Nephron (organoid): ENCODE measurements around the gene ADGRL1.

Experiments
- H3K27ac Mint-ChIP-seq, 3 experiments: 2 replicates each; pipeline ENCODE4 v1.8.0; 2020; ENCODE audit warnings: mixed read lengths in 3 of 3, mild to moderate bottlenecking in 2 of 3, moderate library complexity in 1 of 3
- H3K27me3 Mint-ChIP-seq: 2 replicates; pipeline ENCODE4 v1.8.0; 2021; ENCODE audit warnings: low read depth, mild to moderate bottlenecking, moderate library complexity, mixed read lengths
- H3K36me3 Mint-ChIP-seq: 2 replicates; pipeline ENCODE4 v1.8.0; 2020; ENCODE audit warnings: low read depth, mixed read lengths
- H3K4me1 Mint-ChIP-seq: 2 replicates; pipeline ENCODE4 v1.8.0; 2020; ENCODE audit warnings: mixed read lengths
- H3K4me3 Mint-ChIP-seq, 3 experiments: 2 replicates each; pipeline ENCODE4 v1.8.0; 2020; ENCODE audit warnings: mild to moderate bottlenecking in 3 of 3, mixed read lengths in 3 of 3, moderate library complexity in 2 of 3
- H3K9me3 Mint-ChIP-seq: 2 replicates; pipeline ENCODE4 v1.8.0; 2020; ENCODE audit warnings: mixed read lengths
- CTCF ChIP-seq, 3 experiments: fragments of 200-600 bp; sonication (generic); IDR thresholded peaks; one replicate each; pipeline ENCODE4 v1.5.0; 2021; ENCODE audit warnings: antibody characterized with exemption in 3 of 3; ENCODE audit not compliant: unreplicated experiment in 3 of 3

ADGRL1 gene

GRCh38 chr19:14119644-14120496 is 86.1 kb downstream of the ADGRL1 start:
- Mint-ChIP-seq H3K4me1 (peaks cover 42% of the 10 kb centered on the region), H3K27me3 (no peaks in the 10 kb centered on the region)
- TF ChIP-seq CTCF (IDR thresholded peaks at IDR 0.05; ENCODE audit: unreplicated experiment in 3 of 3): no peak

GRCh38 chr19:14119146-14119545 is 86.8 kb downstream of the ADGRL1 start:
- TF ChIP-seq CTCF (IDR thresholded peaks at IDR 0.05; ENCODE audit: unreplicated experiment in 3 of 3): no peak
- Mint-ChIP-seq H3K36me3 (peaks cover 4% of the 10 kb centered on the region), H3K27me3 (no peaks in the 10 kb centered on the region), H3K4me1 (peaks cover 46% of the 10 kb centered on the region), H3K27ac (peak overlapping the region; percentile 99 to 100 (median 99)), H3K4me3 (peak overlapping the region; percentile 94 to 96 (median 96)), H3K9me3 (no peaks in the 10 kb centered on the region)

More at GRCh38 chr19:14119644-14120496, 86.1 kb downstream of the ADGRL1 start:
- H3K36me3 Mint-ChIP-seq: peaks cover 4% of the 10 kb centered on the region
- H3K27ac Mint-ChIP-seq: peak overlapping the region; percentile 99 to 100 (median 99)
- H3K4me3 Mint-ChIP-seq: peak overlapping the region; percentile 43 to 60 (median 48)
- H3K9me3 Mint-ChIP-seq: no peaks in the 10 kb centered on the region

GRCh38 chr19:14118165-14119051 is 87.6 kb downstream of the ADGRL1 start:
- Mint-ChIP-seq H3K27ac (peak overlapping the region; percentile 99 to 100 (median 99)), H3K27me3 (no peaks in the 10 kb centered on the region), H3K9me3 (no peaks in the 10 kb centered on the region), H3K4me3 (peak overlapping the region; percentile 94 to 96 (median 96)), H3K4me1 (peaks cover 52% of the 10 kb centered on the region), H3K36me3 (peaks cover 4% of the 10 kb centered on the region)
- no peak for TF ChIP-seq CTCF (IDR thresholded peaks at IDR 0.05; ENCODE audit: unreplicated experiment in 3 of 3)

GRCh38 chr19:14117668-14118164 is 88.3 kb downstream of the ADGRL1 start, which contains the start of gene PRKACA:
TSS of gene PRKACA (minus strand) at chr19:14117762. CDS start at chr19:14117547, 215 bp downstream.
- H3K4me1 Mint-ChIP-seq: peaks cover 53% of the 10 kb centered on the region
- no peak for TF ChIP-seq CTCF (IDR thresholded peaks at IDR 0.05; ENCODE audit: unreplicated experiment in 3 of 3)
- H3K9me3 Mint-ChIP-seq: no peaks in the 10 kb centered on the region
- no peaks in the 10 kb centered on the region for H3K36me3 Mint-ChIP-seq
- H3K27ac Mint-ChIP-seq: peak within 1 kb of the TSS; percentile 99 to 100 (median 99)
- no peaks in the 10 kb centered on the region for H3K27me3 Mint-ChIP-seq
- H3K4me3 Mint-ChIP-seq: peak within 1 kb of the TSS; percentile 96 to 99 (median 99)

- Mint-ChIP-seq H3K9me3 (no peaks in the 10 kb centered on the region), H3K4me3 (peak overlapping the region; percentile 96 to 99 (median 97)), H3K4me1 (peaks cover 51% of the 10 kb centered on the region), H3K36me3 (no peaks in the 10 kb centered on the region), H3K27me3 (no peaks in the 10 kb centered on the region), H3K27ac (peak overlapping the region; percentile 85 to 94 (median 88))
- no peak for TF ChIP-seq CTCF (IDR thresholded peaks at IDR 0.05; ENCODE audit: unreplicated experiment in 3 of 3)
Measured at GRCh38 chr19:14116918-14117578, 88.9 kb downstream of the ADGRL1 start.
